GM18951 (cell line): ENCODE measurements around the gene GAL3ST1.

Experiments used
- POLR2A ChIP-seq: IDR thresholded peaks from 4 replicates; pipeline ENCODE4 v1.6.1; 2011; ENCODE audit warnings: mild to moderate bottlenecking; ENCODE audit not compliant: insufficient read length, insufficient read depth; ENCODE audit errors: extremely low read depth
- in situ Hi-C: fragments of 300-500 bp; cut with MboI; formaldehyde crosslinking; loops from one replicate; pipeline ENCODE4 v1.12.0; 2022; ENCODE audit warnings: low sequenced_read_pairs, mixed read lengths, inconsistent platforms; ENCODE audit not compliant: unreplicated experiment

Gene GAL3ST1

DNA sequence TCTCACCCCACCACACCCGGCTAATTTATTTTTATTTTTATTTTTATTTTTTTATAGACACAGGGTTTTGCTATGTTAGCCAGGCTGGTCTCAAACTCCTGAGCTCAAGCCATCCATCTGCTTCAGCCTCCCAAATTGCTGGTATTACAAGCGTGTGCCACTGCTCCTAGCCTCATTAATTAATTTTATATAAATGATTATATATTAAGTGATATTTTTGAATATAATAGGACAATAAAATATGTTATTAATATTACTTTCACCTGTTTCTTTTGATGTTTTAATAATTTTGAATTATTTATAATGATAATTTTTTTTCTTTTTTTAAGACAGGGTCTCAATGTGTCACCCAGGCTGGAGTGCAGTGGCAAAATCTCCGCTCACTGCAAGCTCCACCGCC lies 66.8 kb downstream of the GAL3ST1 start:
- in situ Hi-C loops = no loop called here
- TF ChIP-seq POLR2A = no peak

DNA sequence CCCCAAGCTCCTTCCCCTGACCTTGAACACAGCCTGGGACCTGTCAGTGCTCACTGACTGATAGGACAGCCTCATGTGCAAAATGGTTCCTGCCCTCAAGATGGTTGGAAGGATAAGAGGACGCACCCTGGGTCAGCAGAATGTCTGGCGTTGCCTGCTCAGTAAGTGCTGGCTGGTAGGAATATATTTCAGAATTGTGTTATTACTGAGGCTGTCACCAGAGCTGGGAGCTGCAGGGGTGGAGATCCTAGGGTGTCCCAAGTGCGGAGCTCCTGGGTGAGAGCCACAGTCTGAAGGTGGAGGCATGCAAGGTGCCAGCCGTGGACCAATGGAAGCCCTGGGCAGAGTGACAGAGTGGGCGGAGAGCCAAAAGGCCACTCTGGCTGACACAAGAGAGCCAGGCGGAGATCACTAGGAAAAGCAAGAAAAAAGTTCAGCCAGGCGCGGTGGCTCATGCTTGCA lies 67.9 kb downstream of the GAL3ST1 start:
- in situ Hi-C loops = no loop called here
- TF ChIP-seq POLR2A = no peak
